HL-60 (cell line): ENCODE results near the gene MAN2A2.

Source experiments
- DNase-seq, 2 experiments: peaks; one replicate each; pipeline ENCODE4 v3.0.0-alpha.2; 2010 to 2020; ENCODE audit warnings: low read depth in 1 of 2, low spot score in 1 of 2
- H3K27ac ChIP-seq: fragments of 250-450 bp; sonication (Bioruptor Pico); replicated peaks from 2 replicates; pipeline ENCODE4 v1.5.1; 2020; ENCODE audit warnings: mild to moderate bottlenecking, moderate library complexity
- H3K27me3 ChIP-seq: fragments of 250-450 bp; sonication (Bioruptor Pico); 2 replicates; pipeline ENCODE4 v1.5.1; 2021; ENCODE audit warnings: mild to moderate bottlenecking, moderate library complexity; ENCODE audit not compliant: insufficient read depth, poor library complexity, severe bottlenecking
- H3K4me3 ChIP-seq: replicated peaks from 2 replicates; pipeline ENCODE4 v1.5.1; 2011; ENCODE audit warnings: mild to moderate bottlenecking, control low read depth, low read length; ENCODE audit not compliant: insufficient read depth
- GABPA ChIP-seq: IDR thresholded peaks from 2 replicates; pipeline ENCODE4 v1.6.1; 2012; ENCODE audit warnings: low read depth
- POLR2AphosphoS5 ChIP-seq: IDR thresholded peaks from 2 replicates; pipeline ENCODE4 v1.6.1; 2012; ENCODE audit warnings: low read depth
- REST ChIP-seq: IDR thresholded peaks from 2 replicates; pipeline ENCODE4 v1.6.1; 2012; ENCODE audit warnings: low read depth; ENCODE audit not compliant: insufficient replicate concordance
- SPI1 ChIP-seq: IDR thresholded peaks from 2 replicates; pipeline ENCODE4 v1.6.1; 2012; ENCODE audit warnings: low read depth, mild to moderate bottlenecking, borderline replicate concordance
- TF ChIP-seq, protein P1 (sequence below): IDR thresholded peaks from one replicate; pipeline ENCODE4 v1.5.1; 2011; ENCODE audit warnings: low read length, control low read depth, inconsistent platforms; ENCODE audit not compliant: insufficient read depth

MAN2A2 gene

DNA sequence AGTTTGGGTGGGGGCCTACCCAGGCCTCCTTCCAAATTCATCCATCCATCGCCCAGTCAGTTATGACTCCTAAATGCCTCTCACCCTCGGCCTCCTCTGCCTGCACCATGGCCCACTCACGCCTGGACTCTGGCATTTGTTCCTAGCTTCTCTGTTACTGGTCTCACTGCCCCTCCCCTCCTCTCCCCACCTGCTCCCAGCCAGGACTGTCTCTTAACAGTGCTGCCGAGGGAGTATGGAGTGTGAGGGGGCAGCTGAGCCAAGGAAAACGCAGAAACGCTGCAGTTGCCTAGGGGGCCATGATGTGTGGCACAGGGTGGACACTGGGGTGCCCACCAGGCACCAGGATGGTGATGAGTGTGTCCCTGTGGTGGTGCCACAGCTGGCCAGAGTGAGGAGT lies 54.7 kb downstream of the MAN2A2 start:
- no peak for DNase-seq
- TF ChIP-seq, protein P1, sequence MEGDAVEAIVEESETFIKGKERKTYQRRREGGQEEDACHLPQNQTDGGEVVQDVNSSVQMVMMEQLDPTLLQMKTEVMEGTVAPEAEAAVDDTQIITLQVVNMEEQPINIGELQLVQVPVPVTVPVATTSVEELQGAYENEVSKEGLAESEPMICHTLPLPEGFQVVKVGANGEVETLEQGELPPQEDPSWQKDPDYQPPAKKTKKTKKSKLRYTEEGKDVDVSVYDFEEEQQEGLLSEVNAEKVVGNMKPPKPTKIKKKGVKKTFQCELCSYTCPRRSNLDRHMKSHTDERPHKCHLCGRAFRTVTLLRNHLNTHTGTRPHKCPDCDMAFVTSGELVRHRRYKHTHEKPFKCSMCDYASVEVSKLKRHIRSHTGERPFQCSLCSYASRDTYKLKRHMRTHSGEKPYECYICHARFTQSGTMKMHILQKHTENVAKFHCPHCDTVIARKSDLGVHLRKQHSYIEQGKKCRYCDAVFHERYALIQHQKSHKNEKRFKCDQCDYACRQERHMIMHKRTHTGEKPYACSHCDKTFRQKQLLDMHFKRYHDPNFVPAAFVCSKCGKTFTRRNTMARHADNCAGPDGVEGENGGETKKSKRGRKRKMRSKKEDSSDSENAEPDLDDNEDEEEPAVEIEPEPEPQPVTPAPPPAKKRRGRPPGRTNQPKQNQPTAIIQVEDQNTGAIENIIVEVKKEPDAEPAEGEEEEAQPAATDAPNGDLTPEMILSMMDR, result no peak
- TF ChIP-seq REST (no peak), GABPA (no peak), POLR2AphosphoS5 (no peak; the same call in 1 of the 2 replicates), SPI1 (no peak)
- no peak overlapping the region for H3K4me3 ChIP-seq
- no peak overlapping the region for H3K27ac ChIP-seq
- H3K27me3 ChIP-seq, result no peaks in the 10 kb centered on the region

DNA sequence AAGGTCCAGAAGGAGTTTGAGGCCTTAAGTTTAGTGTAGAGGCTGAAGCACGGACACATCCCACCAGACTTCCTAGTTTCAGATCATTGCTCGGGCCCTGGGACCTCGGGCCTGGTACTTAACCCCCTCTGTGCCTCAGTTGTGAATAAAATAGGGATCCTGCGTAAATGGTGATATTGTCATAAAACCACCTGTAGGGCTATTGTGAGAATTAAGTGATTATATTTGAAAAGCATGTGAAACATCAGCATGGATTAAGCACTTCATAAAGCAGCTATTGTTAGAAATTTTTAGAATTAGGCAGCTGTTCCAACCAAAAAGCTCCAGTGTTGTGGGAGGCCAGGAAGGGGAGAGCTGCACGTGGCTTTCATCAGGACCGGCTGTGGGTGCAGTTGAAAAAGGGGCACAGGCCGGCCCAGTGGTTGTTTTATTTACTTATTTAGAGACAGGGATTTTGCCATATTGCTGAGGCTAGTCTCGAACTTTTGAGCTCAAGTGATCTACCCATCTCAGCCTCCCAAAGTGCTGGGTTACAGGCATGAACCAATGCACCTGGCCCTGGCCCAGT lies 56.0 kb downstream of the MAN2A2 start:
- no peak overlapping the region for H3K4me3 ChIP-seq
- no peak for DNase-seq
- TF ChIP-seq SPI1, result no peak
- TF ChIP-seq GABPA, result no peak
- TF ChIP-seq, protein P1, result no peak
- no peak for TF ChIP-seq POLR2AphosphoS5
- no peak for TF ChIP-seq REST
- H3K27me3 ChIP-seq, result no peaks in the 10 kb centered on the region
- no peak overlapping the region for H3K27ac ChIP-seq

DNA sequence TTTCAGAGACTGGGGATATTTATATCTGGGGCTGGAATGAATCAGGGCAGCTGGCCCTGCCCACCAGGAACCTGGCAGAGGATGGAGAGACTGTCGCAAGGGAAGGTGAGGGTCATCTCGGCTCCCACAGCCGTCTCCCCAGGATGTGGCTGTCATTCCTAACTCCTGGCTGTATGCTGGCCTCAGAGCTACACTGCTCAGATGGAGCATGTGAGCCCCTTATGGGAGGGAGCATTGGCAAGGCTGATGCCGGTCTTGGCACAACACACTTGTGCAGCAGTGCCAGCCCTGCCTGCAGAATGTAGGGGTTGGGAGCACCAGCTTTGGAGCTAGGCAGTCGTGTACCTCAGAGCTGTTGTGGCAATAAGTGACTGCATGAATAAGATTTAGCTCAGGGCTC lies 56.8 kb downstream of the MAN2A2 start:
- DNase-seq, result no peak
- H3K27ac ChIP-seq, result no peak overlapping the region
- no peak for TF ChIP-seq SPI1
- TF ChIP-seq, protein P1, result no peak
- TF ChIP-seq REST, result no peak
- no peak for TF ChIP-seq GABPA
- no peak overlapping the region for H3K4me3 ChIP-seq
- H3K27me3 ChIP-seq, result no peaks in the 10 kb centered on the region
